B cell (primary cell): ENCODE measurements around the gene AGAP1. TPM values are rescaled to one million over a fixed set of nuclear protein-coding genes. Genes with fewer than 3 reads are reported as not detected.

ENCODE experiments used
- ATAC-seq: fragments of 200-7000 bp; cut with Tn5 transposase; one replicate; pipeline ENCODE4 v1.10.0; 2021; ENCODE audit warnings: low read depth, mild to moderate bottlenecking, moderate number of reproducible peaks, moderate library complexity
- CTCF ChIA-PET: fragments of 350-600 bp; sonication (Branson Sonifier 250); formaldehyde crosslinking; loops from one replicate; lab custom pipeline; 2021; ENCODE audit warnings: antibody characterized with exemption, inconsistent platforms; lab: Charles Lee
- POLR2A ChIA-PET: fragments of 350-600 bp; sonication (Branson Sonifier 250); formaldehyde crosslinking; loops from one replicate; lab custom pipeline; 2021; ENCODE audit warnings: antibody characterized with exemption; lab: Charles Lee
- DNase-seq: peaks from one replicate; pipeline ENCODE4 v3.0.0; 2013
- H2AFZ ChIP-seq: 2 replicates; pipeline ENCODE4 v1.6.1; 2012; ENCODE audit warnings: mild to moderate bottlenecking, low read depth, low read length; ENCODE audit not compliant: insufficient read depth, poor library complexity, severe bottlenecking
- H3K27ac ChIP-seq, 2 donors: 1 replicate in 1 of 2; 2 replicates in 1 of 2; pipeline ENCODE4 v1.5.1; 2012 to 2013; ENCODE audit warnings: low read length in 2 of 2, mild to moderate bottlenecking in 2 of 2, moderate library complexity in 1 of 2
- H3K27me3 ChIP-seq, 4 experiments: fragments of 200-600 bp in 1 of 4; sonication (generic) in 1 of 4; replicated peaks in 1 of 4; 1 replicate in 2 of 4; 2 replicates in 2 of 4; pipeline versions ENCODE4 v1.6.1 to v1.7.0; 2013 to 2016; ENCODE audit warnings: low read length in 3 of 4, mild to moderate bottlenecking in 2 of 4, mixed read lengths in 1 of 4, moderate library complexity in 1 of 4; ENCODE audit not compliant: insufficient read depth in 4 of 4, control insufficient read depth in 3 of 4; ENCODE audit errors: control extremely low read depth in 1 of 4
- H3K36me3 ChIP-seq, 2 experiments: replicated peaks in 1 of 2; 1 replicate in 1 of 2; 2 replicates in 1 of 2; pipeline versions ENCODE4 v1.6.1 to v1.7.1; 2013; ENCODE audit warnings: low read length in 1 of 2; ENCODE audit not compliant: insufficient read depth in 2 of 2, control insufficient read depth in 1 of 2; ENCODE audit errors: control extremely low read depth in 1 of 2, extremely low read depth in 1 of 2
- H3K4me1 ChIP-seq, 2 donors: fragments of 200-600 bp in 1 of 2; sonication (generic) in 1 of 2; 1 replicate in 1 of 2; 2 replicates in 1 of 2; pipeline versions ENCODE4 v1.5.1 to v1.6.1; 2013 to 2017; ENCODE audit warnings: low read length in 2 of 2; ENCODE audit not compliant: control insufficient read depth in 2 of 2, insufficient read depth in 2 of 2
- H3K4me2 ChIP-seq: replicated peaks from 2 replicates; pipeline ENCODE3; 2012; ENCODE audit warnings: mild to moderate bottlenecking, low read depth, low read length; ENCODE audit not compliant: poor library complexity, severe bottlenecking
- H3K4me3 ChIP-seq, 5 experiments: fragments of 200-600 bp in 1 of 5; sonication (generic) in 1 of 5; 1 replicate in 3 of 5; 2 replicates in 2 of 5; pipeline versions ENCODE4 v1.5.1 to v1.7.0; 2011 to 2016; ENCODE audit warnings: low read length in 4 of 5, mild to moderate bottlenecking in 4 of 5, low read depth in 2 of 5, control low read depth in 1 of 5, moderate library complexity in 1 of 5; ENCODE audit not compliant: insufficient read depth in 1 of 5; ENCODE audit errors: control extremely low read depth in 1 of 5, extremely low read depth in 1 of 5
- H3K79me2 ChIP-seq: fragments of 200-600 bp; sonication (generic); one replicate; pipeline ENCODE4 v1.6.0; 2016; ENCODE audit warnings: low read length; ENCODE audit not compliant: control insufficient read depth, insufficient read depth
- H3K9ac ChIP-seq: fragments of 200-600 bp; sonication (generic); 2 replicates; pipeline ENCODE4 v1.6.1; 2017; ENCODE audit warnings: mild to moderate bottlenecking, low read length, moderate library complexity
- H3K9me3 ChIP-seq, 3 donors: one replicate each; pipeline versions ENCODE4 v1.6.1 to v1.7.1; 2013; ENCODE audit warnings: low read length in 2 of 3; ENCODE audit not compliant: control insufficient read depth in 2 of 3, insufficient read depth in 1 of 3; ENCODE audit errors: control extremely low read depth in 1 of 3
- H4K20me1 ChIP-seq: 2 replicates; pipeline ENCODE4 v1.6.0; 2012; ENCODE audit warnings: mild to moderate bottlenecking, low read length; ENCODE audit not compliant: insufficient read depth, control insufficient read depth, poor library complexity, severe bottlenecking
- H3K27ac Mint-ChIP-seq: one replicate; pipeline ENCODE4 v1.8.0; 2021; ENCODE audit warnings: mixed read lengths
- H3K27me3 Mint-ChIP-seq: one replicate; pipeline ENCODE4 v1.8.0; 2021; ENCODE audit warnings: mixed read lengths
- H3K4me1 Mint-ChIP-seq: one replicate; pipeline ENCODE4 v1.8.0; 2021; ENCODE audit warnings: mixed read lengths
- H3K4me3 Mint-ChIP-seq: one replicate; pipeline ENCODE4 v1.8.0; 2021; ENCODE audit warnings: mixed read lengths
- H3K9me3 Mint-ChIP-seq: one replicate; pipeline ENCODE4 v1.8.0; 2022; ENCODE audit warnings: mixed read lengths; ENCODE audit not compliant: insufficient read depth
- CTCF ChIP-seq: fragments of 200-600 bp; IDR thresholded peaks from one replicate; pipeline ENCODE4 v1.8.0; 2022; ENCODE audit warnings: antibody characterized with exemption, mild to moderate bottlenecking
- EZH2 ChIP-seq: IDR thresholded peaks from 2 replicates; pipeline ENCODE4 v1.6.1; 2012; ENCODE audit warnings: borderline replicate concordance, low read depth, mild to moderate bottlenecking, moderate library complexity, low read length; ENCODE audit not compliant: insufficient read depth, poor library complexity, severe bottlenecking
- WGBS: methylation state at CpG from one replicate; pipeline ENCODE4 v1.1.5; 2013; ENCODE audit warnings: missing lambda C conversion rate; ENCODE audit not compliant: insufficient coverage; 5-methylcytosine and 5-hydroxymethylcytosine counted together
- intact Hi-C: fragments of 100-400 bp; cut with micrococcal nuclease; formaldehyde crosslinking; loops from one replicate; pipeline ENCODE4 v1.10.0; 2022
- polyA plus RNA-seq: library from polyadenylated mRNA; depleted of rRNA; stranded (reverse); fragments of >200 nt; gene quantifications from 2 replicates; pipeline ENCODE4 v1.2.3, GENCODE V29; 2012
- total RNA-seq, 2 donors: library from RNA; stranded (reverse); fragments of 120-200 nt in 1 of 2; gene quantifications; 1 replicate in 1 of 2; 2 replicates in 1 of 2; pipeline versions ENCODE4 v1.2.3 to v1.2.4, GENCODE V29; 2013 to 2022

The AGAP1 gene
- total and polyA plus RNA-seq, 2 donors (not counting 1 experiment from before 2014, with no cell fraction given) = 0.01 TPM; not detected in 1

GRCh38 chr2:235502336-235502735 lies 8.5 kb downstream of the AGAP1 start:
- ATAC-seq (no peak), DNase-seq (no peak)
- Histone ChIP-seq H3K79me2 (no peaks in the 10 kb centered on the region), H3K4me1 (no peaks in the 10 kb centered on the region), H3K27ac (no peak overlapping the region), H3K27me3 (peaks cover 0 to 21% (median 11%) of the 10 kb centered on the region in 4 experiments), H3K9me3 (peaks cover 0 to 5% (median 0%) of the 10 kb centered on the region in 3 donors), H3K4me2 (no peak overlapping the region), H3K36me3 (no peaks in the 10 kb centered on the region), H4K20me1 (no peaks in the 10 kb centered on the region), H3K9ac (no peak overlapping the region), H2AFZ (no peak overlapping the region), H3K4me3 (no peak overlapping the region)
- 10% methylated on average over 5 of the region's 6 CpGs for WGBS
- TF ChIP-seq CTCF (no peak), EZH2 (no peak)
- intact Hi-C loops = no loop called here
- Mint-ChIP-seq H3K27ac (no peak overlapping the region), H3K27me3 (peaks cover 49% of the 10 kb centered on the region), H3K4me1 (no peaks in the 10 kb centered on the region), H3K4me3 (no peak overlapping the region), H3K9me3 (no peaks in the 10 kb centered on the region)
- ChIA-PET POLR2A (no interaction called here), CTCF (no interaction called here)

GRCh38 chr2:235504441-235505180 lies 10.8 kb downstream of the AGAP1 start:
- no peak overlapping the region for H3K27ac ChIP-seq
- no peak overlapping the region for H3K4me3 ChIP-seq
- peaks cover 0 to 11% (median 0%) of the 10 kb centered on the region in 3 donors for H3K9me3 ChIP-seq
- no peak overlapping the region for H2AFZ ChIP-seq
- Mint-ChIP-seq H3K27ac (no peak overlapping the region), H3K27me3 (peaks cover 45% of the 10 kb centered on the region), H3K4me3 (no peak overlapping the region), H3K9me3 (peaks cover 3% of the 10 kb centered on the region), H3K4me1 (no peaks in the 10 kb centered on the region)
- intact Hi-C loops = no loop called here
- no peaks in the 10 kb centered on the region for H3K4me1 ChIP-seq
- WGBS = 53% methylated on average over 10 of the region's 12 CpGs
- no peaks in the 10 kb centered on the region for H4K20me1 ChIP-seq
- no peak overlapping the region for H3K4me2 ChIP-seq
- H3K27me3 ChIP-seq = peaks cover 0 to 21% (median 11%) of the 10 kb centered on the region in 4 experiments
- DNase-seq (no peak), ATAC-seq (no peak)
- no peaks in the 10 kb centered on the region for H3K36me3 ChIP-seq
- TF ChIP-seq CTCF = no peak
- TF ChIP-seq EZH2 = no peak
- H3K79me2 ChIP-seq = no peaks in the 10 kb centered on the region
- ChIA-PET POLR2A (no interaction called here), CTCF (no interaction called here)
- no peak overlapping the region for H3K9ac ChIP-seq
